Measurements from ENCODE around the gene TMEM178B.
"Not testable (repeated sequence)": the region's sequence is repeated elsewhere in the genome, so short reads cannot be mapped to it uniquely, and the experiment has no call there.

Gene TMEM178B

GRCh38 chr7:141312828-141313521 lies 239.1 kb downstream of the TMEM178B start:
- no peaks in the 10 kb centered on the region for H3K36me3 ChIP-seq (ENCODE audit: insufficient read depth, low read length)
- H3K4me3 ChIP-seq (ENCODE audit: low read depth, low read length), result no peak overlapping the region
- no peaks in the 10 kb centered on the region for H3K27me3 ChIP-seq (ENCODE audit: insufficient read depth, low read length)
- no peaks in the 10 kb centered on the region for H3K4me1 ChIP-seq (ENCODE audit: control insufficient read depth, insufficient read depth, low read length, unreplicated experiment)
- no peak overlapping the region for H2AFZ ChIP-seq (ENCODE audit: low read length, unreplicated experiment)
- no peak overlapping the region for H3K27ac ChIP-seq (ENCODE audit: low read depth, low read length)
- no peaks in the 10 kb centered on the region for H3K79me2 ChIP-seq (ENCODE audit: control insufficient read depth, insufficient read depth, low read length, unreplicated experiment)

- no peaks in the 10 kb centered on the region for H3K79me2 ChIP-seq (ENCODE audit: control insufficient read depth, insufficient read depth, low read length, unreplicated experiment)
- H3K27ac ChIP-seq (ENCODE audit: low read depth, low read length), result no peak overlapping the region
- no peak overlapping the region for H3K4me3 ChIP-seq (ENCODE audit: low read depth, low read length)
- H2AFZ ChIP-seq (ENCODE audit: low read length, unreplicated experiment), result no peak overlapping the region
- no peaks in the 10 kb centered on the region for H3K36me3 ChIP-seq (ENCODE audit: insufficient read depth, low read length)
- H3K27me3 ChIP-seq (ENCODE audit: insufficient read depth, low read length), result no peaks in the 10 kb centered on the region
- H3K4me1 ChIP-seq (ENCODE audit: control insufficient read depth, insufficient read depth, low read length, unreplicated experiment), result no peaks in the 10 kb centered on the region
Observed at GRCh38 chr7:141313896-141314295, 240.0 kb downstream of the TMEM178B start.

GRCh38 chr7:141317033-141317585 lies 243.2 kb downstream of the TMEM178B start:
- no peaks in the 10 kb centered on the region for H3K36me3 ChIP-seq (ENCODE audit: insufficient read depth, low read length)
- no peaks in the 10 kb centered on the region for H3K4me1 ChIP-seq (ENCODE audit: control insufficient read depth, insufficient read depth, low read length, unreplicated experiment)
- no peaks in the 10 kb centered on the region for H3K79me2 ChIP-seq (ENCODE audit: control insufficient read depth, insufficient read depth, low read length, unreplicated experiment)
- no peak overlapping the region for H2AFZ ChIP-seq (ENCODE audit: low read length, unreplicated experiment)
- H3K4me3 ChIP-seq (ENCODE audit: low read depth, low read length), result no peak overlapping the region
- H3K27me3 ChIP-seq (ENCODE audit: insufficient read depth, low read length), result no peaks in the 10 kb centered on the region
- H3K27ac ChIP-seq (ENCODE audit: low read depth, low read length), result no peak overlapping the region

GRCh38 chr7:141320287-141320686 lies 246.4 kb downstream of the TMEM178B start:
- Histone ChIP-seq H2AFZ (ENCODE audit: low read length, unreplicated experiment) (no peak overlapping the region), H3K36me3 (ENCODE audit: insufficient read depth, low read length) (no peaks in the 10 kb centered on the region), H3K4me1 (ENCODE audit: control insufficient read depth, insufficient read depth, low read length, unreplicated experiment) (no peaks in the 10 kb centered on the region), H3K4me3 (ENCODE audit: low read depth, low read length) (no peak overlapping the region), H3K27ac (ENCODE audit: low read depth, low read length) (no peak overlapping the region), H3K79me2 (ENCODE audit: control insufficient read depth, insufficient read depth, low read length, unreplicated experiment) (no peaks in the 10 kb centered on the region), H3K27me3 (ENCODE audit: insufficient read depth, low read length) (peaks cover 5% of the 10 kb centered on the region; the same call in 1 of the 2 replicates)

GRCh38 chr7:141322383-141322782 lies 248.5 kb downstream of the TMEM178B start:
- H3K36me3 ChIP-seq (ENCODE audit: insufficient read depth, low read length), result no peaks in the 10 kb centered on the region
- H3K4me3 ChIP-seq (ENCODE audit: low read depth, low read length), result no peak overlapping the region
- H3K79me2 ChIP-seq (ENCODE audit: control insufficient read depth, insufficient read depth, low read length, unreplicated experiment), result no peaks in the 10 kb centered on the region
- H3K27me3 ChIP-seq (ENCODE audit: insufficient read depth, low read length), result peaks cover 5% of the 10 kb centered on the region; the same call in 1 of the 2 replicates
- no peaks in the 10 kb centered on the region for H3K4me1 ChIP-seq (ENCODE audit: control insufficient read depth, insufficient read depth, low read length, unreplicated experiment)
- H2AFZ ChIP-seq (ENCODE audit: low read length, unreplicated experiment), result no peak overlapping the region
- no peak overlapping the region for H3K27ac ChIP-seq (ENCODE audit: low read depth, low read length)

GRCh38 chr7:141323826-141324225 lies 250.0 kb downstream of the TMEM178B start:
- no peaks in the 10 kb centered on the region for H3K79me2 ChIP-seq (ENCODE audit: control insufficient read depth, insufficient read depth, low read length, unreplicated experiment)
- no peaks in the 10 kb centered on the region for H3K36me3 ChIP-seq (ENCODE audit: insufficient read depth, low read length)

GRCh38 chr7:141324870-141325269 lies 251.0 kb downstream of the TMEM178B start:
- no peak overlapping the region for H2AFZ ChIP-seq (ENCODE audit: low read length, unreplicated experiment)
- no peaks in the 10 kb centered on the region for H3K79me2 ChIP-seq (ENCODE audit: control insufficient read depth, insufficient read depth, low read length, unreplicated experiment)
- H3K27me3 ChIP-seq (ENCODE audit: insufficient read depth, low read length), result peaks cover 5% of the 10 kb centered on the region; the same call in 1 of the 2 replicates
- H3K27ac ChIP-seq (ENCODE audit: low read depth, low read length), result no peak overlapping the region
- no peaks in the 10 kb centered on the region for H3K36me3 ChIP-seq (ENCODE audit: insufficient read depth, low read length)
- no peaks in the 10 kb centered on the region for H3K4me1 ChIP-seq (ENCODE audit: control insufficient read depth, insufficient read depth, low read length, unreplicated experiment)
- no peak overlapping the region for H3K4me3 ChIP-seq (ENCODE audit: low read depth, low read length)

More at GRCh38 chr7:141323826-141324225, 250.0 kb downstream of the TMEM178B start:
- no peak overlapping the region for H3K4me3 ChIP-seq (ENCODE audit: low read depth, low read length)
- no peaks in the 10 kb centered on the region for H3K4me1 ChIP-seq (ENCODE audit: control insufficient read depth, insufficient read depth, low read length, unreplicated experiment)
- no peak overlapping the region for H2AFZ ChIP-seq (ENCODE audit: low read length, unreplicated experiment)
- no peak overlapping the region for H3K27ac ChIP-seq (ENCODE audit: low read depth, low read length)
- peaks cover 5% of the 10 kb centered on the region; the same call in 1 of the 2 replicates for H3K27me3 ChIP-seq (ENCODE audit: insufficient read depth, low read length)

GRCh38 chr7:141325275-141325674 lies 251.4 kb downstream of the TMEM178B start:
- no peaks in the 10 kb centered on the region for H3K4me1 ChIP-seq (ENCODE audit: control insufficient read depth, insufficient read depth, low read length, unreplicated experiment)
- no peak overlapping the region for H3K27ac ChIP-seq (ENCODE audit: low read depth, low read length)
- H3K4me3 ChIP-seq (ENCODE audit: low read depth, low read length), result no peak overlapping the region
- H3K36me3 ChIP-seq (ENCODE audit: insufficient read depth, low read length), result no peaks in the 10 kb centered on the region
- H3K27me3 ChIP-seq (ENCODE audit: insufficient read depth, low read length), result peaks cover 5% of the 10 kb centered on the region; the same call in 1 of the 2 replicates
- H2AFZ ChIP-seq (ENCODE audit: low read length, unreplicated experiment), result no peak overlapping the region
- no peaks in the 10 kb centered on the region for H3K79me2 ChIP-seq (ENCODE audit: control insufficient read depth, insufficient read depth, low read length, unreplicated experiment)

- Histone ChIP-seq H3K36me3 (ENCODE audit: insufficient read depth, low read length) (no peaks in the 10 kb centered on the region), H3K79me2 (ENCODE audit: control insufficient read depth, insufficient read depth, low read length, unreplicated experiment) (no peaks in the 10 kb centered on the region), H3K27ac (ENCODE audit: low read depth, low read length) (no peak overlapping the region), H3K4me1 (ENCODE audit: control insufficient read depth, insufficient read depth, low read length, unreplicated experiment) (no peaks in the 10 kb centered on the region), H3K27me3 (ENCODE audit: insufficient read depth, low read length) (peaks cover 1% of the 10 kb centered on the region; the same call in 1 of the 2 replicates), H2AFZ (ENCODE audit: low read length, unreplicated experiment) (no peak overlapping the region), H3K4me3 (ENCODE audit: low read depth, low read length) (no peak overlapping the region)
Observed at GRCh38 chr7:141328290-141328689, 254.4 kb downstream of the TMEM178B start.

GRCh38 chr7:141330285-141330684 lies 256.4 kb downstream of the TMEM178B start:
- H3K4me3 ChIP-seq (ENCODE audit: low read depth, low read length); H3K4me1 ChIP-seq (ENCODE audit: control insufficient read depth, insufficient read depth, low read length, unreplicated experiment); H3K27me3 ChIP-seq (ENCODE audit: insufficient read depth, low read length); H3K79me2 ChIP-seq (ENCODE audit: control insufficient read depth, insufficient read depth, low read length, unreplicated experiment); H2AFZ ChIP-seq (ENCODE audit: low read length, unreplicated experiment); H3K36me3 ChIP-seq (ENCODE audit: insufficient read depth, low read length); H3K27ac ChIP-seq (ENCODE audit: low read depth, low read length): not testable (repeated sequence)

- no peak overlapping the region for H3K4me3 ChIP-seq (ENCODE audit: low read depth, low read length)
- H3K36me3 ChIP-seq (ENCODE audit: insufficient read depth, low read length), result no peaks in the 10 kb centered on the region
- H3K27me3 ChIP-seq (ENCODE audit: insufficient read depth, low read length), result no peaks in the 10 kb centered on the region
- H3K27ac ChIP-seq (ENCODE audit: low read depth, low read length), result no peak overlapping the region
- no peaks in the 10 kb centered on the region for H3K4me1 ChIP-seq (ENCODE audit: control insufficient read depth, insufficient read depth, low read length, unreplicated experiment)
- no peaks in the 10 kb centered on the region for H3K79me2 ChIP-seq (ENCODE audit: control insufficient read depth, insufficient read depth, low read length, unreplicated experiment)
- H2AFZ ChIP-seq (ENCODE audit: low read length, unreplicated experiment), result no peak overlapping the region
Observed at GRCh38 chr7:141333459-141333858, 259.6 kb downstream of the TMEM178B start.

Measured in ACC112 (cell line).